H9 (cell line): Measurements from ENCODE around the gene DHCR7. TPM values are rescaled to one million over a fixed set of nuclear protein-coding genes. Genes with fewer than 3 reads are reported as not detected.

Experiments
- DNase-seq: peaks from one replicate; pipeline ENCODE4 v3.0.0-alpha.2; 2017
- H2AFZ ChIP-seq: one replicate; pipeline ENCODE4 v1.6.1; 2013; ENCODE audit warnings: mild to moderate bottlenecking, low read length, control low read depth, moderate library complexity
- H2AK5ac ChIP-seq: 2 replicates; pipeline ENCODE4 v1.6.1; 2013; ENCODE audit warnings: low read length, control low read depth, mixed read lengths; ENCODE audit not compliant: insufficient read length
- H2BK120ac ChIP-seq: one replicate; pipeline ENCODE4 v1.6.1; 2013; ENCODE audit warnings: low read depth, mild to moderate bottlenecking, low read length, control low read depth, inconsistent platforms; ENCODE audit not compliant: poor library complexity, severe bottlenecking
- H2BK12ac ChIP-seq: 2 replicates; pipeline ENCODE4 v1.6.1; 2013; ENCODE audit warnings: low read length, control low read depth, mixed read lengths, low read depth; ENCODE audit not compliant: insufficient read length
- H2BK15ac ChIP-seq: 2 replicates; pipeline ENCODE4 v1.6.1; 2013; ENCODE audit warnings: low read depth, low read length, control low read depth
- H2BK20ac ChIP-seq: one replicate; pipeline ENCODE4 v1.6.1; 2013; ENCODE audit warnings: low read depth, mild to moderate bottlenecking, low read length, control low read depth, inconsistent platforms; ENCODE audit not compliant: poor library complexity, severe bottlenecking
- H2BK5ac ChIP-seq: 2 replicates; pipeline ENCODE4 v1.6.1; 2013; ENCODE audit warnings: low read length, control low read depth, mixed read lengths; ENCODE audit not compliant: insufficient read length
- H3K14ac ChIP-seq: 2 replicates; pipeline ENCODE4 v1.6.1; 2013; ENCODE audit warnings: low read length, control low read depth; ENCODE audit not compliant: insufficient read depth
- H3K18ac ChIP-seq: 2 replicates; pipeline ENCODE4 v1.6.1; 2013; ENCODE audit warnings: low read depth, mild to moderate bottlenecking, mixed read lengths, low read length, control low read depth; ENCODE audit not compliant: insufficient read length
- H3K23ac ChIP-seq: 2 replicates; pipeline ENCODE4 v1.6.1; 2013; ENCODE audit warnings: low read length, control low read depth, mixed read lengths, low read depth; ENCODE audit not compliant: insufficient read length
- H3K23me2 ChIP-seq: 2 replicates; pipeline ENCODE4 v1.6.1; 2013; ENCODE audit warnings: low read depth, mild to moderate bottlenecking, mixed read lengths, low read length, control low read depth; ENCODE audit not compliant: insufficient read length, poor library complexity, severe bottlenecking
- H3K27ac ChIP-seq: 2 replicates; pipeline ENCODE4 v1.5.1; 2013; ENCODE audit warnings: low read length, control low read depth, mixed read lengths, low read depth; ENCODE audit not compliant: insufficient read length
- H3K27me3 ChIP-seq: 2 replicates; pipeline ENCODE4 v1.6.1; 2013; ENCODE audit warnings: low read length, control low read depth, inconsistent platforms; ENCODE audit not compliant: insufficient read depth
- H3K4ac ChIP-seq: 2 replicates; pipeline ENCODE4 v1.6.1; 2013; ENCODE audit warnings: low read depth, mild to moderate bottlenecking, control low read depth, inconsistent platforms, low read length, moderate library complexity
- H3K4me1 ChIP-seq: 2 replicates; pipeline ENCODE4 v1.6.1; 2013; ENCODE audit warnings: low read length, control low read depth, inconsistent platforms; ENCODE audit not compliant: insufficient read depth
- H3K4me2 ChIP-seq: 2 replicates; pipeline ENCODE4 v1.6.1; 2013; ENCODE audit warnings: low read length, control low read depth, mixed read lengths; ENCODE audit not compliant: insufficient read length, insufficient read depth
- H3K56ac ChIP-seq: 2 replicates; pipeline ENCODE4 v1.6.1; 2013; ENCODE audit warnings: low read depth, mild to moderate bottlenecking, mixed read lengths, low read length, control low read depth; ENCODE audit not compliant: insufficient read length
- H3K79me1 ChIP-seq: 2 replicates; pipeline ENCODE4 v1.6.1; 2013; ENCODE audit warnings: low read depth, mild to moderate bottlenecking, moderate library complexity, low read length, control low read depth, inconsistent platforms; ENCODE audit not compliant: insufficient read depth, poor library complexity, severe bottlenecking
- H3K79me2 ChIP-seq: 2 replicates; pipeline ENCODE4 v1.6.1; 2013; ENCODE audit warnings: low read length, control low read depth, inconsistent platforms; ENCODE audit not compliant: insufficient read depth
- H3K9ac ChIP-seq: 2 replicates; pipeline ENCODE4 v1.6.1; 2013; ENCODE audit warnings: low read length, control low read depth, mixed read lengths; ENCODE audit not compliant: insufficient read length; ENCODE audit errors: extremely low read depth
- H3K9me3 ChIP-seq: one replicate; pipeline ENCODE4 v1.6.1; 2013; ENCODE audit warnings: low read depth, low read length, inconsistent platforms; ENCODE audit not compliant: control insufficient read depth
- H3T11ph ChIP-seq: one replicate; pipeline ENCODE4 v1.6.1; 2013; ENCODE audit warnings: mild to moderate bottlenecking, low read length, control low read depth, inconsistent platforms
- H4K20me1 ChIP-seq: one replicate; pipeline ENCODE4 v1.6.1; 2013; ENCODE audit not compliant: control insufficient read depth, insufficient read length, insufficient read depth
- H4K5ac ChIP-seq: 2 replicates; pipeline ENCODE4 v1.6.1; 2013; ENCODE audit warnings: low read depth, mild to moderate bottlenecking, mixed read lengths, low read length, control low read depth; ENCODE audit not compliant: insufficient read length
- H4K8ac ChIP-seq: replicated peaks from 2 replicates; pipeline ENCODE4 v1.6.1; 2013; ENCODE audit warnings: low read length, control low read depth, mixed read lengths, low read depth; ENCODE audit not compliant: insufficient read length
- H4K91ac ChIP-seq: 2 replicates; pipeline ENCODE4 v1.6.1; 2013; ENCODE audit warnings: low read depth, mild to moderate bottlenecking, moderate library complexity, mixed read lengths, low read length, control low read depth; ENCODE audit not compliant: insufficient read length
- H3K27ac Mint-ChIP-seq, 3 experiments: 2 replicates in 2 of 3; 3 replicates in 1 of 3; pipeline ENCODE4 v1.8.0; 2020 to 2021; ENCODE audit warnings: mixed read lengths in 3 of 3, mild to moderate bottlenecking in 1 of 3, moderate library complexity in 1 of 3
- H3K27me3 Mint-ChIP-seq: 2 replicates; pipeline ENCODE4 v1.8.0; 2021; ENCODE audit warnings: low read depth, mild to moderate bottlenecking, moderate library complexity, mixed read lengths
- H3K36me3 Mint-ChIP-seq, 3 experiments: 2 replicates in 2 of 3; 3 replicates in 1 of 3; pipeline ENCODE4 v1.8.0; 2020 to 2021; ENCODE audit warnings: low read depth in 3 of 3, mixed read lengths in 3 of 3; ENCODE audit not compliant: insufficient read depth in 1 of 3
- H3K4me1 Mint-ChIP-seq, 2 experiments: 2 replicates each; pipeline ENCODE4 v1.8.0; 2020; ENCODE audit warnings: mixed read lengths in 2 of 2
- H3K4me3 Mint-ChIP-seq, 2 experiments: 2 replicates in 1 of 2; 3 replicates in 1 of 2; pipeline ENCODE4 v1.8.0; 2020 to 2021; ENCODE audit warnings: mild to moderate bottlenecking in 2 of 2, mixed read lengths in 2 of 2, moderate library complexity in 1 of 2
- H3K9me3 Mint-ChIP-seq, 2 experiments: 2 replicates in 1 of 2; 3 replicates in 1 of 2; pipeline ENCODE4 v1.8.0; 2020; ENCODE audit warnings: mild to moderate bottlenecking in 2 of 2, mixed read lengths in 2 of 2, moderate library complexity in 1 of 2
- WGBS: extraction: QIAGEN DNeasy Blood & Tissue Kit; methylation state at CpG from one replicate; pipeline ENCODE4 v1.1.7; 2013; ENCODE audit warnings: missing lambda C conversion rate, low lambda C conversion rate, mixed read lengths; ENCODE audit not compliant: insufficient read length; ENCODE audit errors: extremely low coverage; 5-methylcytosine and 5-hydroxymethylcytosine counted together
- total RNA-seq: library from RNA; stranded (reverse); gene quantifications from 2 replicates; pipeline ENCODE4 v1.2.1, GENCODE V29; 2021
- TF ChIP-seq, protein P1 (sequence below): fragments of 200-600 bp; sonication (generic); conservative IDR thresholded peaks from 3 replicates; pipeline ENCODE4 v1.8.0; 2021; ENCODE audit warnings: antibody characterized with exemption, mild to moderate bottlenecking

DHCR7 gene
- total RNA-seq, 1 experiment from 2014 or later: 124 TPM

DNA sequence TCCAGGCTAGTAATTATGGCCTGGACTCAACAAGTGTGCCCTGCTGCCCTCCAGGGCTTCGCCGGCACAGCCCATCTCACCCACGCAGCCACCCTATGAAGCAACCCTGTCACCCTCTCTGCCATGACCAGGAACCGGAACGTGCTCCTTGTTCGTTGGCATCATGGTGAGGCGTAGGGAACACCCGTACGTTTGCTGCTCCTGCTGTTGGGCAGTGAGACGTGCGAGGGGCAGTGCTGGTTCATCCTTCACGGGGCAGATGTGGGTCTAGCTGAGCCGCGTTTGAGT is 25.5 kb upstream of the DHCR7 start:
- Histone ChIP-seq H2BK15ac (no peak overlapping the region), H3K9ac (no peak overlapping the region), H3K9me3 (peaks cover 9% of the 10 kb centered on the region), H3K14ac (no peak overlapping the region), H4K8ac (no peak overlapping the region), H3K23me2 (no peaks in the 10 kb centered on the region), H4K5ac (no peak overlapping the region), H3K79me1 (no peaks in the 10 kb centered on the region), H4K20me1 (no peaks in the 10 kb centered on the region), H3T11ph (no peak overlapping the region), H3K27ac (no peak overlapping the region), H3K18ac (no peak overlapping the region), H2AFZ (no peak overlapping the region), H2BK120ac (no peak overlapping the region), H3K4me1 (no peaks in the 10 kb centered on the region), H3K23ac (no peak overlapping the region), H3K79me2 (no peaks in the 10 kb centered on the region), H3K4me2 (no peak overlapping the region), H4K91ac (no peak overlapping the region), H2BK5ac (no peak overlapping the region), H3K27me3 (no peaks in the 10 kb centered on the region), H2BK20ac (no peak overlapping the region), H2BK12ac (no peak overlapping the region), H3K4ac (no peak overlapping the region), H3K56ac (no peak overlapping the region), H2AK5ac (no peak overlapping the region)
- H3K27me3 Mint-ChIP-seq: no peaks in the 10 kb centered on the region; the same call in 1 of the 2 replicates
- DNase-seq: no peak
- peaks cover 9 to 14% of the 10 kb centered on the region in 2 experiments for H3K4me1 Mint-ChIP-seq
- peaks cover 6 to 10% of the 10 kb centered on the region in 2 experiments for H3K9me3 Mint-ChIP-seq
- WGBS: no CpG with 5 or more reads among the region's 14 CpGs
- TF ChIP-seq, protein P1, sequence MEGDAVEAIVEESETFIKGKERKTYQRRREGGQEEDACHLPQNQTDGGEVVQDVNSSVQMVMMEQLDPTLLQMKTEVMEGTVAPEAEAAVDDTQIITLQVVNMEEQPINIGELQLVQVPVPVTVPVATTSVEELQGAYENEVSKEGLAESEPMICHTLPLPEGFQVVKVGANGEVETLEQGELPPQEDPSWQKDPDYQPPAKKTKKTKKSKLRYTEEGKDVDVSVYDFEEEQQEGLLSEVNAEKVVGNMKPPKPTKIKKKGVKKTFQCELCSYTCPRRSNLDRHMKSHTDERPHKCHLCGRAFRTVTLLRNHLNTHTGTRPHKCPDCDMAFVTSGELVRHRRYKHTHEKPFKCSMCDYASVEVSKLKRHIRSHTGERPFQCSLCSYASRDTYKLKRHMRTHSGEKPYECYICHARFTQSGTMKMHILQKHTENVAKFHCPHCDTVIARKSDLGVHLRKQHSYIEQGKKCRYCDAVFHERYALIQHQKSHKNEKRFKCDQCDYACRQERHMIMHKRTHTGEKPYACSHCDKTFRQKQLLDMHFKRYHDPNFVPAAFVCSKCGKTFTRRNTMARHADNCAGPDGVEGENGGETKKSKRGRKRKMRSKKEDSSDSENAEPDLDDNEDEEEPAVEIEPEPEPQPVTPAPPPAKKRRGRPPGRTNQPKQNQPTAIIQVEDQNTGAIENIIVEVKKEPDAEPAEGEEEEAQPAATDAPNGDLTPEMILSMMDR: no peak
- H3K4me3 Mint-ChIP-seq: no peak overlapping the region
- H3K27ac Mint-ChIP-seq: no peak overlapping the region; a peak in 1 of 7 replicates
- peaks cover 20 to 62% (median 39%) of the 10 kb centered on the region in 3 experiments; a peak in 6 of 7 replicates for H3K36me3 Mint-ChIP-seq
